Head of caudate nucleus (tissue), 42 donors: Measurements from ENCODE around the gene DMRT2.

Source experiments
- DNase-seq, 42 donors: peaks; one replicate each; pipeline versions ENCODE4 v3.0.0 to v3.0.0-alpha.2; 2020 to 2021; ENCODE audit warnings: mixed read lengths in 7 of 42
- intact Hi-C: fragments of 100-400 bp; cut with DNase I; formaldehyde crosslinking; loops from one replicate; pipeline ENCODE4 v1.15.0; 2022

Gene DMRT2

GRCh38 chr9:1050125-1050895 lies at the start of gene DMRT2:
DMRT2 (plus strand) TSS chr9:1050357; CDS start chr9:1051614, 1,257 bp downstream.
- intact Hi-C loops = no loop called here
- DNase-seq = peak; percentile 76 to 97 (median 91)

GRCh38 chr9:1001838-1002237 lies 48.3 kb upstream of the DMRT2 start:
- no peak for DNase-seq
- intact Hi-C loops = loop anchor here (10.0 kb wide), 1 partner anchor 617 kb away; no protein-coding TSS in a partner anchor

- intact Hi-C loops = loop anchor here (10.0 kb wide), 1 partner anchor 618 kb away; no protein-coding TSS in a partner anchor
- DNase-seq = no peak
Observed at GRCh38 chr9:1002678-1003077, 47.5 kb upstream of the DMRT2 start.

GRCh38 chr9:1005043-1005667 lies 45.0 kb upstream of the DMRT2 start:
- DNase-seq = peak in 25 of 42 donors; percentile 5 to 68 (median 29)
- intact Hi-C loops = loop anchor here (10.0 kb wide), 1 partner anchor 620 kb away; no protein-coding TSS in a partner anchor

GRCh38 chr9:1007312-1007711 lies 42.8 kb upstream of the DMRT2 start:
- DNase-seq = no peak
- intact Hi-C loops = loop anchor here (10.0 kb wide), 1 partner anchor 623 kb away; no protein-coding TSS in a partner anchor

GRCh38 chr9:1008216-1008615 lies 41.9 kb upstream of the DMRT2 start:
- DNase-seq = no peak
- intact Hi-C loops = loop anchor here (10.0 kb wide), 1 partner anchor 623 kb away; no protein-coding TSS in a partner anchor

GRCh38 chr9:1009101-1009707 lies 41.0 kb upstream of the DMRT2 start:
- intact Hi-C loops = loop anchor here (10.0 kb wide), 1 partner anchor 624 kb away; no protein-coding TSS in a partner anchor

GRCh38 chr9:1013021-1013420 lies 37.1 kb upstream of the DMRT2 start:
- DNase-seq = no peak
- intact Hi-C loops = loop anchor here (5.0 kb wide), 1 partner anchor 116 kb away; no protein-coding TSS in a partner anchor

More at GRCh38 chr9:1009101-1009707, 41.0 kb upstream of the DMRT2 start:
- DNase-seq = peak; percentile 38 to 94 (median 85)

GRCh38 chr9:1014225-1014624 lies 35.9 kb upstream of the DMRT2 start:
- intact Hi-C loops = loop anchor here (5.0 kb wide), 1 partner anchor 117 kb away; no protein-coding TSS in a partner anchor
- DNase-seq = no peak

- no peak for DNase-seq
Observed at GRCh38 chr9:1014640-1015039, 35.5 kb upstream of the DMRT2 start.

GRCh38 chr9:1018121-1018520 lies 32.0 kb upstream of the DMRT2 start:
- DNase-seq = peak in 4 of 42 donors; percentile 8 to 12 (median 8)
- intact Hi-C loops = no loop called here

More at GRCh38 chr9:1014640-1015039, 35.5 kb upstream of the DMRT2 start:
- intact Hi-C loops = loop anchor here (5.0 kb wide), 1 partner anchor 117 kb away; no protein-coding TSS in a partner anchor

- intact Hi-C loops = no loop called here
- no peak for DNase-seq
Observed at GRCh38 chr9:1024112-1024511, 26.0 kb upstream of the DMRT2 start.

- intact Hi-C loops = no loop called here
- DNase-seq = no peak
Observed at GRCh38 chr9:1025131-1025530, 25.0 kb upstream of the DMRT2 start.

GRCh38 chr9:1026219-1026618 lies 23.9 kb upstream of the DMRT2 start:
- intact Hi-C loops = no loop called here
- DNase-seq = no peak

- no peak for DNase-seq
- intact Hi-C loops = no loop called here
Observed at GRCh38 chr9:1028501-1029190, 21.5 kb upstream of the DMRT2 start.

GRCh38 chr9:1031951-1032601 lies 18.1 kb upstream of the DMRT2 start:
- DNase-seq = no peak
- intact Hi-C loops = no loop called here

GRCh38 chr9:1034271-1034670 lies 15.9 kb upstream of the DMRT2 start:
- no peak for DNase-seq
- intact Hi-C loops = no loop called here

GRCh38 chr9:1039589-1039988 lies 10.6 kb upstream of the DMRT2 start:
- intact Hi-C loops = no loop called here
- no peak for DNase-seq
